LNCaP clone FGC (cell line): ENCODE data around the gene CDC20B.
"Not testable (repeated sequence)": the region's sequence is repeated elsewhere in the genome, so short reads cannot be mapped to it uniquely, and the experiment has no call there.

ENCODE experiments used
- DNase-seq: peaks from one replicate; pipeline ENCODE4 v3.0.0-alpha.2; 2011; ENCODE audit warnings: low read depth
- H3K4me3 ChIP-seq: 2 replicates; pipeline ENCODE4 v1.5.1; 2011; ENCODE audit warnings: mild to moderate bottlenecking, low read depth, low read length, control low read depth
- CTCF ChIP-seq: IDR thresholded peaks from 2 replicates; pipeline ENCODE4 v1.5.1; 2012; ENCODE audit warnings: mild to moderate bottlenecking; ENCODE audit not compliant: control insufficient read depth, insufficient read depth; ENCODE audit errors: extremely low read depth

The CDC20B gene

GRCh38 chr5:55114061-55114460 is 58.9 kb downstream of the CDC20B start:
- H3K4me3 ChIP-seq, result no peak overlapping the region
- DNase-seq, result no peak
- no peak for TF ChIP-seq CTCF

- TF ChIP-seq CTCF, result no peak
- no peak for DNase-seq
- no peak overlapping the region for H3K4me3 ChIP-seq
These were observed 59.6 kb downstream of the CDC20B start for GRCh38 chr5:55113327-55113726.

- H3K4me3 ChIP-seq, result no peak overlapping the region
- no peak for DNase-seq
- TF ChIP-seq CTCF, result no peak
These were observed 62.8 kb downstream of the CDC20B start for GRCh38 chr5:55110217-55110616.

- DNase-seq, result no peak
- no peak overlapping the region for H3K4me3 ChIP-seq
- no peak for TF ChIP-seq CTCF
These were observed 64.3 kb downstream of the CDC20B start for GRCh38 chr5:55108661-55109060.

- H3K4me3 ChIP-seq, result not testable (repeated sequence)
These were observed 67.0 kb downstream of the CDC20B start for GRCh38 chr5:55105976-55106375.

GRCh38 chr5:55104946-55105701 is 67.9 kb downstream of the CDC20B start:
- H3K4me3 ChIP-seq, result no peak overlapping the region
- TF ChIP-seq CTCF, result no peak
- no peak for DNase-seq

More at GRCh38 chr5:55105976-55106375, 67.0 kb downstream of the CDC20B start:
- not testable (repeated sequence) for DNase-seq

- no peak for DNase-seq
- H3K4me3 ChIP-seq, result no peak overlapping the region
- no peak for TF ChIP-seq CTCF
These were observed 68.8 kb downstream of the CDC20B start for GRCh38 chr5:55104036-55104772.
